ENCODE data around the gene RPUSD2.

- TF ChIP-seq EZH2 (IDR thresholded peaks at IDR 0.05) = no peak
- no peak for TF ChIP-seq POLR2AphosphoS5 (IDR thresholded peaks at IDR 0.05; ENCODE audit: borderline replicate concordance, low read depth, low read length)
These were observed 30.1 kb upstream of the RPUSD2 start for GRCh38 chr15:40538976-40539375.

Data from SK-N-MC (cell line).